Measurements from ENCODE around the gene PROZ. TPM values are rescaled to one million over a fixed set of nuclear protein-coding genes. Genes with fewer than 3 reads are reported as not detected.
A peak's percentile ranks its signal among the peaks of the same experiment; 100 is the strongest.

PROZ gene
- total and polyA plus RNA-seq, 2 of the 13 experiments (the other 11 are each of a cell fraction or from before 2014, with no cell fraction given): 5.6 to 22.5 TPM

- TF ChIP-seq ZNF274 (CRISPR knock-in tag; IDR thresholded peaks at IDR 0.05) (no peak), ZBTB42 (CRISPR knock-in tag; IDR thresholded peaks at IDR 0.05) (0 out of 2 replicates have a peak, but pooled peaks have one; percentile 37), FOXA1 (IDR thresholded peaks at IDR 0.05) (peak; percentile 79), FOXA1 (CRISPR knock-in tag; IDR thresholded peaks at IDR 0.05) (peak; percentile 65), ZNF784 (CRISPR knock-in tag; IDR thresholded peaks at IDR 0.05; ENCODE audit: borderline replicate concordance) (0 out of 2 replicates have a peak, but pooled peaks have one; percentile 29), THRA (CRISPR knock-in tag; IDR thresholded peaks at IDR 0.05; ENCODE audit: borderline replicate concordance) (peak; percentile 16; the same call in 1 of the 2 replicates), ETV5 (CRISPR knock-in tag; IDR thresholded peaks at IDR 0.05; ENCODE audit: borderline replicate concordance) (peak; percentile 60; the same call in 1 of the 2 replicates), ZBTB38 (CRISPR knock-in tag; IDR thresholded peaks at IDR 0.05) (peak; percentile 75), FOXP1 (IDR thresholded peaks at IDR 0.05) (peak; percentile 25; the same call in 1 of the 2 replicates), FOXP1 (CRISPR knock-in tag; IDR thresholded peaks at IDR 0.05) (peak; percentile 81), POLR2A (IDR thresholded peaks at IDR 0.05; ENCODE audit: insufficient read depth in 1 of 2, low read depth in 2 of 2, low read length in 2 of 2) (peak in 1 of 2 experiments; percentile 50; a peak in 1 of 4 replicates), NCOA1 (CRISPR knock-in tag; IDR thresholded peaks at IDR 0.05) (no peak), ZNF512B (CRISPR knock-in tag; IDR thresholded peaks at IDR 0.05; ENCODE audit: borderline replicate concordance) (peak; percentile 68; the same call in 1 of the 2 replicates), ETV6 (CRISPR knock-in tag; conservative IDR thresholded peaks at IDR 0.05) (no peak), ZNF124 (CRISPR knock-in tag; IDR thresholded peaks at IDR 0.05) (no peak), ZMYM4 (CRISPR knock-in tag; IDR thresholded peaks at IDR 0.05) (peak; percentile 56), ZNF510 (CRISPR knock-in tag; IDR thresholded peaks at IDR 0.05; ENCODE audit: low read depth) (no peak), ZNF17 (CRISPR knock-in tag; IDR thresholded peaks at IDR 0.05) (no peak), FOXK1 (CRISPR knock-in tag; IDR thresholded peaks at IDR 0.05; ENCODE audit: borderline replicate concordance, low read depth) (no peak), SMAD1 (CRISPR knock-in tag; IDR thresholded peaks at IDR 0.05; ENCODE audit: borderline replicate concordance, low read depth) (no peak)
- TF ChIP-seq, protein P1, sequence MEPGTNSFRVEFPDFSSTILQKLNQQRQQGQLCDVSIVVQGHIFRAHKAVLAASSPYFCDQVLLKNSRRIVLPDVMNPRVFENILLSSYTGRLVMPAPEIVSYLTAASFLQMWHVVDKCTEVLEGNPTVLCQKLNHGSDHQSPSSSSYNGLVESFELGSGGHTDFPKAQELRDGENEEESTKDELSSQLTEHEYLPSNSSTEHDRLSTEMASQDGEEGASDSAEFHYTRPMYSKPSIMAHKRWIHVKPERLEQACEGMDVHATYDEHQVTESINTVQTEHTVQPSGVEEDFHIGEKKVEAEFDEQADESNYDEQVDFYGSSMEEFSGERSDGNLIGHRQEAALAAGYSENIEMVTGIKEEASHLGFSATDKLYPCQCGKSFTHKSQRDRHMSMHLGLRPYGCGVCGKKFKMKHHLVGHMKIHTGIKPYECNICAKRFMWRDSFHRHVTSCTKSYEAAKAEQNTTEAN (CRISPR knock-in tag; conservative IDR thresholded peaks at IDR 0.05): peak; percentile 68; the same call in 1 of the 2 replicates
- TF ChIP-seq, protein P2, sequence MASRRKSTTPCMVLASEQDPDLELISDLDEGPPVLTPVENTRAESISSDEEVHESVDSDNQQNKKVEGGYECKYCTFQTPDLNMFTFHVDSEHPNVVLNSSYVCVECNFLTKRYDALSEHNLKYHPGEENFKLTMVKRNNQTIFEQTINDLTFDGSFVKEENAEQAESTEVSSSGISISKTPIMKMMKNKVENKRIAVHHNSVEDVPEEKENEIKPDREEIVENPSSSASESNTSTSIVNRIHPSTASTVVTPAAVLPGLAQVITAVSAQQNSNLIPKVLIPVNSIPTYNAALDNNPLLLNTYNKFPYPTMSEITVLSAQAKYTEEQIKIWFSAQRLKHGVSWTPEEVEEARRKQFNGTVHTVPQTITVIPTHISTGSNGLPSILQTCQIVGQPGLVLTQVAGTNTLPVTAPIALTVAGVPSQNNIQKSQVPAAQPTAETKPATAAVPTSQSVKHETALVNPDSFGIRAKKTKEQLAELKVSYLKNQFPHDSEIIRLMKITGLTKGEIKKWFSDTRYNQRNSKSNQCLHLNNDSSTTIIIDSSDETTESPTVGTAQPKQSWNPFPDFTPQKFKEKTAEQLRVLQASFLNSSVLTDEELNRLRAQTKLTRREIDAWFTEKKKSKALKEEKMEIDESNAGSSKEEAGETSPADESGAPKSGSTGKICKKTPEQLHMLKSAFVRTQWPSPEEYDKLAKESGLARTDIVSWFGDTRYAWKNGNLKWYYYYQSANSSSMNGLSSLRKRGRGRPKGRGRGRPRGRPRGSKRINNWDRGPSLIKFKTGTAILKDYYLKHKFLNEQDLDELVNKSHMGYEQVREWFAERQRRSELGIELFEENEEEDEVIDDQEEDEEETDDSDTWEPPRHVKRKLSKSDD (CRISPR knock-in tag; IDR thresholded peaks at IDR 0.05; ENCODE audit: low read depth): peak; percentile 72; the same call in 1 of the 2 replicates
Measured at GRCh38 chr13:113183450-113184129, 25.1 kb downstream of the PROZ start (continued).

All from HepG2 (cell line).